Epithelial cell of proximal tubule (primary cell): ENCODE data around the gene EPHA3. TPM values are rescaled to one million over a fixed set of nuclear protein-coding genes. Genes with fewer than 3 reads are reported as not detected.

Source experiments
- DNase-seq: peaks from one replicate; pipeline ENCODE4 v3.0.0-alpha.2; 2011; ENCODE audit warnings: low read depth
- H3K4me3 ChIP-seq: 2 replicates; pipeline ENCODE4 v1.5.1; 2011; ENCODE audit warnings: low read depth, mild to moderate bottlenecking, low read length
- CTCF ChIP-seq: conservative IDR thresholded peaks from 2 replicates; pipeline ENCODE4 v1.5.1; 2012; ENCODE audit warnings: low read depth, mild to moderate bottlenecking, low read length
- total RNA-seq: library from RNA; depleted of rRNA; stranded (reverse); fragments of >200 nt; gene quantifications from 2 replicates; pipeline ENCODE4 v1.2.3, GENCODE V29; 2015

The EPHA3 gene
- total RNA-seq, 1 donor from 2014 or later: 0.06 TPM

GRCh38 chr3:89311581-89311980 is 204.2 kb downstream of the EPHA3 start:
- no peak for TF ChIP-seq CTCF
- no peak for DNase-seq
- no peak overlapping the region for H3K4me3 ChIP-seq

- no peak for TF ChIP-seq CTCF
- no peak overlapping the region for H3K4me3 ChIP-seq
- DNase-seq: no peak
Measured at GRCh38 chr3:89312141-89312540, 204.7 kb downstream of the EPHA3 start.

- peak; percentile 29 for TF ChIP-seq CTCF
- no peak for DNase-seq
- H3K4me3 ChIP-seq: no peak overlapping the region
Measured at GRCh38 chr3:89314454-89315098, 207.2 kb downstream of the EPHA3 start.

- TF ChIP-seq CTCF: no peak
- no peak overlapping the region for H3K4me3 ChIP-seq
- DNase-seq: no peak
Measured at GRCh38 chr3:89315750-89316470, 208.5 kb downstream of the EPHA3 start.

- no peak for DNase-seq
- no peak overlapping the region for H3K4me3 ChIP-seq
- TF ChIP-seq CTCF: no peak
Measured at GRCh38 chr3:89320186-89320585, 212.8 kb downstream of the EPHA3 start.

GRCh38 chr3:89326997-89327396 is 219.6 kb downstream of the EPHA3 start:
- no peak for DNase-seq
- TF ChIP-seq CTCF: no peak
- H3K4me3 ChIP-seq: no peak overlapping the region

GRCh38 chr3:89332386-89332785 is 225.0 kb downstream of the EPHA3 start:
- DNase-seq: no peak
- H3K4me3 ChIP-seq: no peak overlapping the region
- no peak for TF ChIP-seq CTCF
